Upper lobe of left lung (tissue), 4 donors: ENCODE data around the gene ANO10.

ENCODE experiments used
- CTCF ChIP-seq, 6 experiments: fragments of 450-650 bp in 4 of 6; fragments of 200-600 bp in 2 of 6; sonication (generic) in 2 of 6; IDR thresholded peaks; one replicate each; pipeline ENCODE4 v1.5.1; 2016 to 2019; ENCODE audit warnings: antibody characterized with exemption in 6 of 6
- EP300 ChIP-seq, 4 donors: sonication (generic); formaldehyde crosslinking; IDR thresholded peaks; one replicate each; pipeline ENCODE4 v1.5.1; 2017; ENCODE audit warnings: antibody characterized with exemption in 4 of 4, control low read depth in 2 of 4
- POLR2A ChIP-seq, 4 donors: fragments of 450-650 bp; IDR thresholded peaks; one replicate each; pipeline ENCODE4 v1.5.1; 2016 to 2017; ENCODE audit warnings: antibody characterized with exemption in 4 of 4, mild to moderate bottlenecking in 2 of 4
- POLR2AphosphoS5 ChIP-seq, 2 donors: sonication (generic); formaldehyde crosslinking; IDR thresholded peaks; one replicate each; pipeline ENCODE4 v1.5.1; 2017; ENCODE audit warnings: antibody characterized with exemption in 2 of 2

GRCh38 chr3:43522727-43523362 is 99.0 kb downstream of the ANO10 start:
- no peak for TF ChIP-seq EP300 (IDR thresholded peaks at IDR 0.05)
- no peak for TF ChIP-seq POLR2AphosphoS5 (IDR thresholded peaks at IDR 0.05)
- no peak for TF ChIP-seq CTCF (IDR thresholded peaks at IDR 0.05)
- no peak for TF ChIP-seq POLR2A (IDR thresholded peaks at IDR 0.05)
